ENCODE data around the gene CD40. TPM values are rescaled to one million over a fixed set of nuclear protein-coding genes. Genes with fewer than 3 reads are reported as not detected.

The CD40 gene
- total RNA-seq, 6 experiments from 2014 or later: 8.8 to 11.7 (median 9.4) TPM

- ATAC-seq (no peak), DNase-seq (no peak)
- Histone ChIP-seq H3K27me3 (no peaks in the 10 kb centered on the region), H3K4me3 (no peak overlapping the region), H3K27ac (no peak overlapping the region), H3K4me1 (peaks cover 0 to 53% (median 12%) of the 10 kb centered on the region in 4 donors), H3K36me3 (no peaks in the 10 kb centered on the region), H3K9me3 (no peaks in the 10 kb centered on the region)
- no peak for TF ChIP-seq POLR2A (IDR thresholded peaks at IDR 0.05)
- TF ChIP-seq, protein P1, sequence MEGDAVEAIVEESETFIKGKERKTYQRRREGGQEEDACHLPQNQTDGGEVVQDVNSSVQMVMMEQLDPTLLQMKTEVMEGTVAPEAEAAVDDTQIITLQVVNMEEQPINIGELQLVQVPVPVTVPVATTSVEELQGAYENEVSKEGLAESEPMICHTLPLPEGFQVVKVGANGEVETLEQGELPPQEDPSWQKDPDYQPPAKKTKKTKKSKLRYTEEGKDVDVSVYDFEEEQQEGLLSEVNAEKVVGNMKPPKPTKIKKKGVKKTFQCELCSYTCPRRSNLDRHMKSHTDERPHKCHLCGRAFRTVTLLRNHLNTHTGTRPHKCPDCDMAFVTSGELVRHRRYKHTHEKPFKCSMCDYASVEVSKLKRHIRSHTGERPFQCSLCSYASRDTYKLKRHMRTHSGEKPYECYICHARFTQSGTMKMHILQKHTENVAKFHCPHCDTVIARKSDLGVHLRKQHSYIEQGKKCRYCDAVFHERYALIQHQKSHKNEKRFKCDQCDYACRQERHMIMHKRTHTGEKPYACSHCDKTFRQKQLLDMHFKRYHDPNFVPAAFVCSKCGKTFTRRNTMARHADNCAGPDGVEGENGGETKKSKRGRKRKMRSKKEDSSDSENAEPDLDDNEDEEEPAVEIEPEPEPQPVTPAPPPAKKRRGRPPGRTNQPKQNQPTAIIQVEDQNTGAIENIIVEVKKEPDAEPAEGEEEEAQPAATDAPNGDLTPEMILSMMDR (IDR thresholded peaks at IDR 0.05): no peak
- intact Hi-C loops (cut with DNase I): no loop called here
- 72% methylated on average over 2 of the region's 3 CpGs for WGBS (ENCODE audit: insufficient coverage, low coverage, low lambda C conversion rate, missing lambda C conversion rate)
Measured at GRCh38 chr20:46084805-46085178, 33.3 kb upstream of the CD40 start.

GRCh38 chr20:46085179-46085851 is 32.8 kb upstream of the CD40 start:
- no peaks in the 10 kb centered on the region for H3K9me3 ChIP-seq
- H3K27me3 ChIP-seq: no peaks in the 10 kb centered on the region
- H3K36me3 ChIP-seq: no peaks in the 10 kb centered on the region
- 41% methylated on average over 4 of the region's 4 CpGs for WGBS (ENCODE audit: insufficient coverage, low coverage, low lambda C conversion rate, missing lambda C conversion rate)
- DNase-seq: no peak
- H3K4me3 ChIP-seq: no peak overlapping the region
- H3K27ac ChIP-seq: no peak overlapping the region
- ATAC-seq: peak in 1 of 4 donors; percentile 21
- intact Hi-C loops (cut with DNase I): no loop called here
- H3K4me1 ChIP-seq: peaks cover 0 to 53% (median 12%) of the 10 kb centered on the region in 4 donors
- no peak for TF ChIP-seq POLR2A (IDR thresholded peaks at IDR 0.05)
- TF ChIP-seq, protein P1 (IDR thresholded peaks at IDR 0.05): no peak

GRCh38 chr20:46087161-46087560 is 31.0 kb upstream of the CD40 start:
- Histone ChIP-seq H3K4me3 (no peak overlapping the region), H3K27me3 (no peaks in the 10 kb centered on the region), H3K9me3 (no peaks in the 10 kb centered on the region), H3K36me3 (no peaks in the 10 kb centered on the region), H3K27ac (no peak overlapping the region), H3K4me1 (peaks cover 0 to 53% (median 12%) of the 10 kb centered on the region in 4 donors)
- ATAC-seq: no peak
- DNase-seq: no peak
- TF ChIP-seq, protein P1 (IDR thresholded peaks at IDR 0.05): peak; percentile 21 to 48 (median 43)
- no peak for TF ChIP-seq POLR2A (IDR thresholded peaks at IDR 0.05)
- 48% methylated on average over 8 of the region's 8 CpGs for WGBS (ENCODE audit: insufficient coverage, low coverage, low lambda C conversion rate, missing lambda C conversion rate)
- intact Hi-C loops (cut with DNase I): no loop called here

DNA sequence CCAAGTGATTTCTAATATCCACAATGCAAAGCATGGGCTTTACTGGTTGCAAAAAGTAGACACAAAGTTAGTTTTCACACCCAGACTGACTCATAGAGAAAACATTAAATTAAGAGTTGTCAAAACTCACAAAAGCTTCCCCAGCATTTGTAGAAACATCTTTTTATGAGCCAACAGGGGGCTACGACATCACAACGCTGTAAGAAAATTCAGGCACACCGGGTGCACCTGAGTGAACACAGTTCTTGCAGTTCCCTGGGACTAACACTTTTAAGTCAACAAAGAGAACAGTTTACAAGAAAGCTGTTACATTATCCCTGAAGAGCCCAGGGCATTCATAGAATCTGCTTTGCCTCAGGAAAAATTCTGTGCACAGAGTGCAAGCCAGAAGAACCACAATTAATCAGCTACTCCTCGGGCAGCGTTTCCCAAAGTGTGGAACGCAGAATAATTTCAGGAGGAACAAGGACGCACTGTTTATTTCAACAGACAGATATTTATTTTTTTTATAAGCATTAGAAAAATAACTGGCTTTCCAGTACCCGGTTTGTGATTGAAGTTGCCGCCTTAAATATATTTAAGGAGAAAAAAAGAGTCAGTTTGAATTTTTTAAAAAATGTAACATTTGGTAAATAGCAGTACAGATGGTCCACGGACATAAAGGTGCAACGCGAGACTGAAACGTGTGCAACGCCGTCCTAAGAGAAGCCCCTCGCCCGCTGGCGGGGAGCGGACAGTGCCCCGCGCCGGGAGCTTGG is 29.5 kb upstream of the CD40 start:
- no peaks in the 10 kb centered on the region for H3K36me3 ChIP-seq
- intact Hi-C loops (cut with DNase I): no loop called here
- H3K4me1 ChIP-seq: peaks cover 0 to 45% (median 12%) of the 10 kb centered on the region in 4 donors
- no peak for TF ChIP-seq POLR2A (IDR thresholded peaks at IDR 0.05)
- TF ChIP-seq, protein P1 (IDR thresholded peaks at IDR 0.05): no peak
- no peaks in the 10 kb centered on the region for H3K9me3 ChIP-seq
- peak overlapping the region; percentile 97 to 99 (median 98) for H3K27ac ChIP-seq
- H3K4me3 ChIP-seq: peak overlapping the region; percentile 79 to 98 (median 87)
- H3K27me3 ChIP-seq: no peaks in the 10 kb centered on the region
- 2% methylated on average over 21 of the region's 22 CpGs for WGBS (ENCODE audit: insufficient coverage, low coverage, low lambda C conversion rate, missing lambda C conversion rate)
- peak in 1 of 4 donors; percentile 2 for ATAC-seq
- DNase-seq: no peak
